WTC11 (cell line): ENCODE data around the gene TMEM191C.
"Not testable (repeated sequence)": the region's sequence is repeated elsewhere in the genome, so short reads cannot be mapped to it uniquely, and the experiment has no call there.

Experiments
- CTCF ChIP-seq: fragments of 200-600 bp; IDR thresholded peaks from 2 replicates; pipeline ENCODE4 v1.8.0; 2022; ENCODE audit warnings: antibody characterized with exemption
- ZNF232 ChIP-seq: sonication (generic); formaldehyde crosslinking; IDR thresholded peaks from 2 replicates; pipeline ENCODE4 v1.8.0; 2022; ENCODE audit warnings: mild to moderate bottlenecking, missing genetic modification reagents
- ZSCAN18 ChIP-seq: fragments of 250-450 bp; sonication (Bioruptor Pico); IDR thresholded peaks from 2 replicates; pipeline ENCODE4 v2.1.2; 2022; ENCODE audit warnings: mild to moderate bottlenecking, moderate library complexity

GRCh38 chr22:21499623-21500506 is 32.7 kb downstream of the TMEM191C start:
- not testable (repeated sequence) for TF ChIP-seq CTCF; ZNF232 (CRISPR knock-in tag); ZSCAN18 (CRISPR knock-in tag)
